Non-pigmented ciliary epithelial cell (primary cell): ENCODE measurements around the gene F10.

Experiments
- DNase-seq: peaks from one replicate; pipeline ENCODE4 v3.0.0-alpha.2; 2010; ENCODE audit warnings: low read depth

The F10 gene

DNA sequence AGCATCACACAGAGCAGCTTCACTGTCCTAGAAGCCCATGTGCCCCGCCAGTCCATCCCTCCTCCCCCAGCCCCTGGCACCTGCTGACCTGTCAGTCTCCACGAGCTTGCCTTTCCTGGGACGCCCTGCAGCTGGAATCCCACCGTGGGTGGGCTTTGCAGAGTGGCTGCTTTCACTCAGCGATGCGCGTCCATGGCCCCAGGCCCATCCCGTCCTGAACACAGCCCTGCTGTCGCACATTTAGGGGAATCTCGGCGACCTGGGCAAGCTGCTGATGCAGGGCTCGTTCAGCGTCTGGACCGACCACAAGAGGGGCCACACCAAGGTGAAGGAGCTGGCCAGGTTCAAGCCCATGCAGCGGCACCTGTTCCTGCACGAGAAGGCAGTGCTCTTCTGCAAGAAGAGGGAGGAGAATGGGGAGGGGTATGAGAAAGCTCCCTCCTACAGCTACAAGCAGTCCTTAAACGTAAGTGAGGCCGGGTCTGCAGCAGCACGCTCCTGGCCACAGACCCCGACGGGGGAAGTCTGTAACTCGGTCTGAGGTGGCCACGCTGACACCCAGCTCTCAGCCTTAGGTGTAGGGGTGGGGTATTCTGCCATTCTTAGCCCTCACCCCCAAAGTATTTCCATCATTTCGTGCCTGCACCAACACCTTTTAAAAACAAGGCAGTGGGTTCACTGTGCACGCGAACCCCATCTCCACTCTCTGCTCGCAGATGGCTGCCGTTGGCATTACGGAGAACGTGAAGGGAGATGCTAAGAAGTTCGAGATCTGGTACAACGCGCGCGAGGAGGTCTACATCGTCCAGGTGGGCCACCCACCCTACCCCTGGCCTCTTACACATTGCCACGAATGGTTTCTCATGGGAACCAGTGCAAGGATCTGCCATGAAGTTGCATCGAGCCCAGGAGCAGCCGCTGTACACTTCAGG lies 35.3 kb upstream of the F10 start:
- no peak for DNase-seq

DNA sequence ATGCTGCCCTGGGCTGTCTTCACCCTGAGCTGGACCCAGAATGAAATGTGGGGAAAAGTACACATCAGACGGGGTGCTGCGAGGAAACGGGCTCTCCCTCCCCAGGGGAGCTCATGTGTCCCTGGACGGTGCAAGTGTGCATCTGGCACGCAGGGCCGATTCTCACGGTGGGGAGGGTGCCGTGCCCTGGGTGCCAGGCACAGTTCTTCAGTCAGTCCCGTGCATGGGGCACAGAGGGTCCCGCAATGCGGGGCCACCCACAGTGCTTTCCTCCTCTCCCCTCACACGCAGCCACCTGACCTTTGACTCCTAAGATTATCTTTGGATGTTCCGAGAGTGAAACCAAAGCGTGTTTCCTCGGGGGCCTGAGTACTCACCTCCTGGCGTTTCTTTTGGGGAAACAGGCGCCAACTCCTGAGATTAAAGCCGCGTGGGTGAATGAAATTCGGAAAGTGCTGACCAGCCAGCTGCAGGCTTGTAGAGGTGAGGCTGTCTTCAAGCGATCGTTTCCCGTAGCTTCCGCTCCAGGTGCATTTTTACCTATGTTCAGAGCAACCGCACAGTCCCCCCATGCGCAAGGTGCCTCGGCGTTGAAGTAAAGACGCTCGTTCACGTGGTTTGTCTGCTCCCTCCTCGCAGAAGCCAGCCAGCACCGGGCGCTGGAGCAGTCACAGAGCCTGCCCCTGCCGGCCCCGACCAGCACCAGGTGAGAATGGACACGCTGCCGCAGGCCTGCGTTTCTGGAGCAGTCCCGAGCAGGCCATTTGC lies 34.5 kb upstream of the F10 start:
- no peak for DNase-seq

- no peak for DNase-seq
Observed at GRCh38 chr13:113088691-113089020, 33.9 kb upstream of the F10 start.

GRCh38 chr13:113089693-113090414 lies 32.7 kb upstream of the F10 start:
- no peak for DNase-seq

DNA sequence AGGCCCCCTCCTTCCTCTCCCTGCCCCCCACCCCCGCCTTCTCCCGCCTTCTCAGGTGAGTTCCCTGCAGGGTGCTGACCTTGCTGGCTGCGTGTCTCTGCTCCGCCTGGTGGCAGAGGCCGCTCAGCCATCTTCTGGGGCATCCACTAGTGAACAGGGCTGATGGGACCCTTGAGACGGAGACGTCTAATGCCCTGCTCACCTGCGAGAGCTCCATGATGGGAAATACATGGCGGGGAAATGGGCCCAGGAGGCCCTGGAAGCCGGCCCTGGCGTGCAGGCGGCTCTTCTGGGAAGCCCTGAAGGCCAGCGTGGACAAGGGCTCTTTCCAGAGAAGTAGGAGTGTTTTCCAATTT lies 32.2 kb upstream of the F10 start:
- DNase-seq: no peak

GRCh38 chr13:113090806-113091205 lies 31.8 kb upstream of the F10 start:
- no peak for DNase-seq

DNA sequence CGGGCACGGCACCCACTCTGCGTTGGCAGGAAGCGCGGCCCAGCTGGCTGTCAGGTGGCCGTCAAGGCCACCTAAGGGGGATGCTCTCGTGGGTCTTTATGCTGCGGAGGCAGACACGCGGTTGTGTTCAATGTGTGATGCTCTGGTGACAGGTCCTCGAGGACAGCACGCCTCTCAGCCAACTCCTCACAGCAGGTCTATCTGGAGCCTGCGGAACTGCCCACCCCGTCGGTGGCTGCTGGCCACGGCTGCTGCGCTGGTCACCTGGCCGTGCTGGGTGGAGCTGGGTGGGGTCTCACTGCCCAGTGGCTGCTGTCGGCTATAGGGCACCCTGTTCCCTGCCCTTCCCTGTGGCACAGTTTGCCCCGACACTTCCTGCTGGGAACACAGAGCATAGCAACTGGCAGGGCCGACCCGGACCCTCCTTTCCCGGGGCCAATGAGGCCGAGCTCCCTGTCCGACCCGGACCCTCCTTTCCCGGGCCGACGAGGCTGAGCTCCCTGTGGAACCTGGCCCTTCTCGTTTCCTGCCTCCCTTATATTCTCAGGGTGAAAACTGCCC lies 31.3 kb upstream of the F10 start:
- DNase-seq: no peak

DNA sequence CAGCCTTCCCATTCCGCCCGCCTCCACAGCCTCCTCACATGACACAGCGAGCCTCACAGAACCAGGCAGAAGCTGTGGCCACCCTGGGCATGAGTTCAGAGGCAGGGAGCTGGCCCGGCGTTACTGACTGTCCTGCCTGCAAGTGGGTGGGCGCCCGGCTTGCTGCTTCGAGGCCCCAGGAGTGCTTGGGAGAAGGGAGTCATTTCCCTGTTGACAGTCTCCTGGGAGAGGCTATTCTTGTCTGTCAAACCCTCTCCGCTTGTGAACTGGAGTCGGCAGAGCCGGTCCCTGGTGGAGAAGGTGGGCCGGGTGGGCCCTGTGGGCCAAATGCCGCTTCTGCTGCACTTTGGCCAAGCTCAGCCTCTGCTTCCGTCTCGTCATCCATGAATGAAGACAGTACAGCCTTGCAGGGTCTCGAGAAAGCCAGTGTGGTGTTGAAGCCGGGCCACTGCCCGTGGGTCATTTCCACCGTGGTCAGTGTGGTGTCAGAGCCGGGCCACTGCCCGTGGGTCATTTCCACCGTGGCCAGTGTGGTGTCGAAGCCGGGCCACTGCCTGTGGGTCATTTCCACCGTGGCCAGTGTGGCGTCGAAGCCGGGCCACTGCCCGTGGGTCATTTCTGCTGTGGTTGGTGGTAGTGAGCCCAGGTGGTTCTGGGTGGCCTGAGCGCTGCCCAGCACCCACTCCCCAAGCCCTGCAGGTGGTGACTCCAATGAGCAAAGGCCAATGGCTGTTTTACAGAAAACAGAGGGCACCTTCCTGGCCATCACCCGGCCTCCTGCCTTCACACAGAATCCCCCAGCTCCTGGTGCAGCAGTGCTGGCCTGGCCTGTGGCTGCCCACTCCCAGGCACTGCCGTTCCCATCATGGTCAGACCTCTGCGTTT lies 30.5 kb upstream of the F10 start:
- no peak for DNase-seq

GRCh38 chr13:113092776-113093579 lies 29.6 kb upstream of the F10 start:
- DNase-seq: no peak

GRCh38 chr13:113093580-113094409 lies 28.8 kb upstream of the F10 start:
- no peak for DNase-seq

GRCh38 chr13:113094410-113094800 lies 28.2 kb upstream of the F10 start:
- no peak for DNase-seq

DNA sequence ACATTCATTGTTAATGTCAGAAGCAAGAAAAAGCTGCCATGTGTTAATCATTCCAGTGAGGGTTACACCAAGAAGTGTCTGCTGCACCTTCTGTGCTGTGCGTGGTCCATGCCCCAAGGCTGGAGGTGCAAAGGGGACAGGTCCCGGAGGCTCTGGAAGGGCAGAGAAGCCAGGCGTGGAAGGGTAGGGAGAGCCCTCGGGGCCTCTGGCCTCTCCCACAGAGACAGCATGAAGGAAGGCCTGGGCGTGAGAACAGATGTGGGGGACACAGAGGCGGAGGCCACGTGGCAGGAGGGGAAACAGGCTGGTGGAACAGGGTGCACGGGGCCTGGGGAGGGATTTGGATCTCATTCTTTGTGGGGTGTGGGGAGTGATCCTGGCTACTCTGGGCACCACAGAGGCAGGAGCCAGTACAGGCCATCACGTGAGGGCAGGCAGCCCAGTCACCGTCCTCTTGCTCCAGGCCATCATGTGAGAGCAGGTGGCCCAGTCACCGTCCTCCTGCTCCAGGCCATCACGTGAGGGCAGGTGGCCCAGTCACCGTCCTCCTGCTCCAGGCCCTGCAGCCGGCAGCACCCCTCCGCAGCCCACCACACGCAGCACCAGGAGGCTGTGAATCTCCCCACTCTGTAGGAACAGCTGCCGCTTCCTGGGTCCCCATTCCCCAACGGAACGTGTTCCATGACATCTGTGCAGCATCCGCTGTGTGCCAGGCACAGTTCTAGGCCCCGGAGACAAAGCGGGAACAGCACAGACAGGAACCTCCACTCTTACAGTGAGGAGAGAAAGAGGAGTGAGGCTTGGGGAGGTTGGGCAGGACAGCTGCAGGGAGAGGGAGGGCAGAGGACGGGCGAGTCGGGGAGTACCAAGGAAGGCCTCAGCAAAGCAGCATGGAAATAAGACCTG lies 27.2 kb upstream of the F10 start:
- no peak for DNase-seq

GRCh38 chr13:113096052-113096744 lies 26.4 kb upstream of the F10 start:
- DNase-seq: no peak

DNA sequence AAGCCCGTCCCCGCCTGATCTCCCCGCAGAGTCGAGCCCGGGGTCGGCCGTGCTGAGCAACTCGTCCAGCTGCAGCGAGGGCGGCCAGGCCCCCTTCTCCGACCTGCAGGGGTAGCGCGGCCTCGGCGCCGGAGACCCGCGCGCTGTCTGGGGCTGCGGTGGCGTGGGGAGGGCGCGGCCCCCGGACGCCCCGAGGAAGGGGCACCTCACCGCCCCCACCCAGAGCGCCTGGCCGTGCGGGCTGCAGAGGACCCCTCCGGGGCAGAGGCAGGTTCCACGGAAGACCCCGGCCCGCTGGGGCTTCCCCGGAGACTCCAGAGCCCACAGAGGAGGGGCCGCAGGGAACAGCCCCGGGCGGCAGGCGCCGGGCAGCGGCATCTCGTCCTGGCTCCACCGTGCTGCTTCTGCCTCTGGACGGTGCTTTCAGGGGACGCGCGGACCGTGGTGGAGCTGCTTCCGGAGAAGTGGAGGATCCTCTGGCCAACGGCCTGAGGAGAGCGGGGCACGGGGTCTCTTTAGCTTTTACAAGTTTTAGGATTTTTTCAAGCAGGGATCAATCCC lies 25.8 kb upstream of the F10 start:
- no peak for DNase-seq

DNA sequence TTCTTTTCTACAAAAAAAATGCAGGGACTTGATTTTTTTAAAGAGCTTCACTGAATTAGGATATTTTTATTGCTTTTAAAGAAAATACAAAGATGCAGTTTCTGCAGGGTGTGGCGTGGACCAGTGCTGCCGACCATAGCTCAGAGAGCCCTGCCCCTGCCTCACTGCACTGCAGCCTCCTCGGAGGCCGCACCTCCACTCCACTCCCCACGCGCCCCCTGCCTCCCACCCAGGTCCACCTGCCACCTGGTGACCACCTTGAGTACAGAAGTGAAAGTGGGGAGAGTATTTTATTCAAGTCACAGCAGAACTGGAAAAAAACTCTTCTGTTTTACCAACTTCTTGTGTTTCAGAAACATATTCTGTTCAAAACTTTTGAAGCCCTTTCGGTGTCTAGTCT lies 24.9 kb upstream of the F10 start:
- no peak for DNase-seq

- no peak for DNase-seq
Observed at GRCh38 chr13:113098162-113098732, 24.4 kb upstream of the F10 start.

- DNase-seq: no peak
Observed at GRCh38 chr13:113099142-113099541, 23.5 kb upstream of the F10 start.
